IMR-90 (cell line): ENCODE measurements around the gene NDUFS3.

ENCODE experiments used
- MAZ ChIP-seq: IDR thresholded peaks from 2 replicates; pipeline ENCODE4 v1.6.1; 2012; ENCODE audit warnings: low read depth, mild to moderate bottlenecking, low read length, improper control_type of control experiment, moderate library complexity, borderline replicate concordance
- MXI1 ChIP-seq: IDR thresholded peaks from 2 replicates; pipeline ENCODE4 v1.6.1; 2012; ENCODE audit warnings: low read depth, mild to moderate bottlenecking, low read length, moderate library complexity, borderline replicate concordance
- NFE2L2 ChIP-seq: fragments of 150-350 bp; IDR thresholded peaks from 2 replicates; pipeline ENCODE4 v1.6.1; 2016; ENCODE audit warnings: low read depth, mild to moderate bottlenecking, low read length
- POLR2A ChIP-seq: IDR thresholded peaks from 2 replicates; pipeline ENCODE4 v1.6.1; 2012; ENCODE audit warnings: mild to moderate bottlenecking, low read depth, low read length
- RCOR1 ChIP-seq: IDR thresholded peaks from 2 replicates; pipeline ENCODE4 v1.6.1; 2012; ENCODE audit warnings: mild to moderate bottlenecking, low read length, improper control_type of control experiment; ENCODE audit not compliant: insufficient replicate concordance
- RFX5 ChIP-seq: IDR thresholded peaks from 2 replicates; pipeline ENCODE4 v1.8.0; 2012; ENCODE audit warnings: low read depth, mild to moderate bottlenecking, low read length, moderate library complexity
- SMC3 ChIP-seq: fragments of 150-350 bp; IDR thresholded peaks from 2 replicates; pipeline ENCODE4 v1.6.1; 2016; ENCODE audit warnings: low read depth, mild to moderate bottlenecking, antibody characterized with exemption, low read length, moderate library complexity
- TF ChIP-seq, protein P1 (sequence below): conservative IDR thresholded peaks from 2 replicates; pipeline ENCODE4 v1.5.1; 2012; ENCODE audit warnings: mild to moderate bottlenecking, low read depth, low read length, improper control_type of control experiment
- TF ChIP-seq, protein P2 (sequence below): fragments of 150-350 bp; IDR thresholded peaks from 2 replicates; pipeline ENCODE4 v1.6.1; 2017; ENCODE audit warnings: mild to moderate bottlenecking, antibody characterized with exemption, low read length, low read depth

DNA sequence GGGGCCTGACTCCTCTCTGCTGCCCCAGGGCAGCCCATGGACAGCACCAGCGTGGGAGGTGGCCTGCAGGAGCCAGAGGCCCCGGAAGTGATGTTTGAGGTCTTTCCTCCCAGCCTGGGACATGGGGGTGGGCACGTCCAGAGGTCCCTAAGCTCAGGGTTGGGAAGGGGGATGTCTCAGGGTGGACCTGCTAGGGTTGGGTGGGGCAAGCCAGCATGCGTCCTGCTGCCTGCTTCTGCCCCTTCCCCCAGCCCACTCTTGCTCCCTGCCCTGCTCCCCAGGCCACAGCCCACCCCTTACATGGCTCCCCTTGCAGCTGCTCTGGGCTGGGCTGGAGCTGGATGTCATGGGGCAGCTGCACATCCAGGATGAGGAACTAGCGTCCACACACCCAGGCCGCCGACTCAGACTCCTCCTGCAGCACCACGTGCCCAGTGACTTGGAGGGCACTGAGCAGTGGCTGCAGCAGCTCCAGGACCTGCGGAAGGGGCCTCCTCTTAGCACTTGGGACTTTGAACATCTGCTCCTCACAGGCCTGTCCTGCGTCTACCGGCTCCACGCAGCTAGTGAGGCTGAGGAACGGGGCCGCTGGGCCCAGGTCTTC, 9.0 kb downstream of the NDUFS3 start:
- TF ChIP-seq, protein P1, sequence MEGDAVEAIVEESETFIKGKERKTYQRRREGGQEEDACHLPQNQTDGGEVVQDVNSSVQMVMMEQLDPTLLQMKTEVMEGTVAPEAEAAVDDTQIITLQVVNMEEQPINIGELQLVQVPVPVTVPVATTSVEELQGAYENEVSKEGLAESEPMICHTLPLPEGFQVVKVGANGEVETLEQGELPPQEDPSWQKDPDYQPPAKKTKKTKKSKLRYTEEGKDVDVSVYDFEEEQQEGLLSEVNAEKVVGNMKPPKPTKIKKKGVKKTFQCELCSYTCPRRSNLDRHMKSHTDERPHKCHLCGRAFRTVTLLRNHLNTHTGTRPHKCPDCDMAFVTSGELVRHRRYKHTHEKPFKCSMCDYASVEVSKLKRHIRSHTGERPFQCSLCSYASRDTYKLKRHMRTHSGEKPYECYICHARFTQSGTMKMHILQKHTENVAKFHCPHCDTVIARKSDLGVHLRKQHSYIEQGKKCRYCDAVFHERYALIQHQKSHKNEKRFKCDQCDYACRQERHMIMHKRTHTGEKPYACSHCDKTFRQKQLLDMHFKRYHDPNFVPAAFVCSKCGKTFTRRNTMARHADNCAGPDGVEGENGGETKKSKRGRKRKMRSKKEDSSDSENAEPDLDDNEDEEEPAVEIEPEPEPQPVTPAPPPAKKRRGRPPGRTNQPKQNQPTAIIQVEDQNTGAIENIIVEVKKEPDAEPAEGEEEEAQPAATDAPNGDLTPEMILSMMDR, result no peak
- TF ChIP-seq MXI1 (no peak), NFE2L2 (no peak), SMC3 (no peak), RCOR1 (no peak), MAZ (no peak), POLR2A (no peak), RFX5 (no peak)
- TF ChIP-seq, protein P2, sequence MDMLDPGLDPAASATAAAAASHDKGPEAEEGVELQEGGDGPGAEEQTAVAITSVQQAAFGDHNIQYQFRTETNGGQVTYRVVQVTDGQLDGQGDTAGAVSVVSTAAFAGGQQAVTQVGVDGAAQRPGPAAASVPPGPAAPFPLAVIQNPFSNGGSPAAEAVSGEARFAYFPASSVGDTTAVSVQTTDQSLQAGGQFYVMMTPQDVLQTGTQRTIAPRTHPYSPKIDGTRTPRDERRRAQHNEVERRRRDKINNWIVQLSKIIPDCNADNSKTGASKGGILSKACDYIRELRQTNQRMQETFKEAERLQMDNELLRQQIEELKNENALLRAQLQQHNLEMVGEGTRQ, result no peak
